SK-N-SH (cell line): ENCODE measurements around the gene CENPO. TPM values are rescaled to one million over a fixed set of nuclear protein-coding genes. Genes with fewer than 3 reads are reported as not detected.

ENCODE experiments used
- CTCF ChIA-PET: fragments of 300-600, 350-600 bp; formaldehyde crosslinking; extraction: SDS; loops from one replicate; lab custom pipeline; 2021; lab: Yijun Ruan, JAX
- POLR2A ChIA-PET: fragments of 350-600 bp; sonication (Branson Sonifier 250); formaldehyde crosslinking; extraction: SDS; loops from one replicate; lab custom pipeline; 2020; ENCODE audit warnings: antibody characterized with exemption, inconsistent platforms; lab: Yijun Ruan, JAX
- DNase-seq: peaks from one replicate; pipeline ENCODE4 v3.0.0; 2012
- H2AFZ ChIP-seq: fragments of 200-600 bp; sonication (generic); 2 replicates; pipeline ENCODE4 v1.8.1; 2016; ENCODE audit warnings: antibody characterized with exemption, mild to moderate bottlenecking, low read depth
- H3F3A ChIP-seq: fragments of 200-600 bp; sonication (generic); replicated peaks from 2 replicates; pipeline ENCODE3; 2016; ENCODE audit warnings: antibody characterized with exemption, mild to moderate bottlenecking; ENCODE audit not compliant: insufficient read depth
- H3K27ac ChIP-seq, 2 experiments: fragments of 200-500 bp in 1 of 2; fragments of 200-600 bp in 1 of 2; sonication (Bioruptor generic) in 1 of 2; sonication (generic), shearing (Covaris generic) in 1 of 2; 2 replicates each; pipeline versions ENCODE4 v1.5.1 to v1.6.1; 2014 to 2016; ENCODE audit warnings: low read depth in 2 of 2, inconsistent platforms in 1 of 2, low read length in 1 of 2, mild to moderate bottlenecking in 1 of 2, mixed read lengths in 1 of 2
- H3K27me3 ChIP-seq: fragments of 200-600 bp; sonication (generic), shearing (Covaris generic); 2 replicates; pipeline ENCODE4 v1.6.1; 2016; ENCODE audit warnings: mixed run types; ENCODE audit not compliant: insufficient read depth
- H3K36me3 ChIP-seq, 2 experiments: fragments of 200-500 bp in 1 of 2; fragments of 200-600 bp in 1 of 2; sonication (Bioruptor generic) in 1 of 2; sonication (generic) in 1 of 2; replicated peaks in 1 of 2; 2 replicates each; pipeline versions ENCODE3 to v1.5.1; 2014 to 2016; ENCODE audit warnings: low read length in 1 of 2, mild to moderate bottlenecking in 1 of 2; ENCODE audit not compliant: insufficient read depth in 2 of 2, control insufficient read depth in 1 of 2
- H3K4me1 ChIP-seq, 2 experiments: fragments of 200-500 bp in 1 of 2; fragments of 200-600 bp in 1 of 2; sonication (Bioruptor generic) in 1 of 2; sonication (generic), shearing (Covaris generic) in 1 of 2; 2 replicates each; pipeline versions ENCODE4 v1.5.1 to v1.6.1; 2014 to 2016; ENCODE audit warnings: low read depth in 1 of 2, low read length in 1 of 2, mixed run types in 1 of 2; ENCODE audit not compliant: insufficient read depth in 2 of 2, control insufficient read depth in 1 of 2
- H3K4me2 ChIP-seq: fragments of 200-600 bp; sonication (generic), shearing (Covaris generic); 2 replicates; pipeline ENCODE4 v1.6.1; 2017; ENCODE audit warnings: mixed run types
- H3K4me3 ChIP-seq, 2 experiments: fragments of 200-500 bp in 1 of 2; fragments of 200-600 bp in 1 of 2; sonication (Bioruptor generic) in 1 of 2; sonication (generic), shearing (Covaris generic) in 1 of 2; 2 replicates each; pipeline versions ENCODE4 v1.5.1 to v1.8.1; 2014 to 2016; ENCODE audit warnings: low read depth in 2 of 2, inconsistent platforms in 1 of 2, low read length in 1 of 2, mild to moderate bottlenecking in 1 of 2, mixed read lengths in 1 of 2, moderate library complexity in 1 of 2
- H3K79me2 ChIP-seq: fragments of 200-600 bp; sonication (generic); 2 replicates; pipeline ENCODE4 v1.8.1; 2017; ENCODE audit warnings: mild to moderate bottlenecking; ENCODE audit not compliant: insufficient read depth
- H3K9ac ChIP-seq: fragments of 200-600 bp; sonication (generic); 2 replicates; pipeline ENCODE4 v1.6.1; 2017; ENCODE audit warnings: mixed run types
- H3K9me2 ChIP-seq: fragments of 200-600 bp; sonication (generic); 2 replicates; pipeline ENCODE4 v1.6.1; 2017; ENCODE audit warnings: mixed run types
- H3K9me3 ChIP-seq: fragments of 200-600 bp; sonication (generic); 2 replicates; pipeline ENCODE4 v1.6.1; 2017; ENCODE audit warnings: mixed run types, mild to moderate bottlenecking, moderate library complexity
- H4K20me1 ChIP-seq: fragments of 200-600 bp; sonication (generic); 2 replicates; pipeline ENCODE4 v1.6.1; 2017; ENCODE audit warnings: mild to moderate bottlenecking, mixed run types; ENCODE audit not compliant: insufficient read depth
- CHD2 ChIP-seq: fragments of 150-350 bp; IDR thresholded peaks from 2 replicates; pipeline ENCODE4 v1.6.1; 2018; ENCODE audit warnings: low read length; ENCODE audit not compliant: partially characterized antibody
- ELF1 ChIP-seq: IDR thresholded peaks from 2 replicates; pipeline ENCODE4 v1.4.0; 2012
- EP300 ChIP-seq, 2 experiments: IDR thresholded peaks; 2 replicates each; pipeline versions ENCODE4 v1.4.0 to v1.6.1; 2012; ENCODE audit warnings: borderline replicate concordance in 1 of 2, low read depth in 1 of 2, low read length in 1 of 2
- EZH2phosphoT487 ChIP-seq: fragments of 200-600 bp; sonication (generic); IDR thresholded peaks from 2 replicates; pipeline ENCODE4 v1.6.1; 2017; ENCODE audit warnings: low read depth, mixed run types, mild to moderate bottlenecking, antibody characterized with exemption, moderate library complexity, borderline replicate concordance
- GABPA ChIP-seq: IDR thresholded peaks from 2 replicates; pipeline ENCODE4 v1.4.0; 2012; ENCODE audit warnings: low read depth, mild to moderate bottlenecking
- JUND ChIP-seq: IDR thresholded peaks from 2 replicates; pipeline ENCODE4 v1.4.0; 2012
- NFIC ChIP-seq: IDR thresholded peaks from 2 replicates; pipeline ENCODE4 v1.4.0; 2012; ENCODE audit warnings: borderline replicate concordance
- RAD21 ChIP-seq: IDR thresholded peaks from 2 replicates; pipeline ENCODE4 v1.6.1; 2012; ENCODE audit warnings: mild to moderate bottlenecking, low read length
- RCOR1 ChIP-seq: fragments of 150-350 bp; IDR thresholded peaks from 2 replicates; pipeline ENCODE4 v1.6.1; 2017; ENCODE audit warnings: antibody characterized with exemption, low read length
- RXRA ChIP-seq: IDR thresholded peaks from 2 replicates; pipeline ENCODE4 v1.4.0; 2012; ENCODE audit warnings: low read depth, mild to moderate bottlenecking, borderline replicate concordance
- SMC3 ChIP-seq: IDR thresholded peaks from 2 replicates; pipeline ENCODE4 v1.6.1; 2012; ENCODE audit warnings: low read depth, low read length, improper control_type of control experiment
- TCF12 ChIP-seq: IDR thresholded peaks from 2 replicates; pipeline ENCODE4 v1.4.0; 2012
- TEAD4 ChIP-seq: IDR thresholded peaks from 2 replicates; pipeline ENCODE4 v1.4.0; 2012; ENCODE audit warnings: mild to moderate bottlenecking, borderline replicate concordance; ENCODE audit not compliant: insufficient read depth
- WGBS: methylation state at CpG from one replicate; pipeline ENCODE4 v1.1.6; 2017; ENCODE audit warnings: low lambda C conversion rate; 5-methylcytosine and 5-hydroxymethylcytosine counted together
- polyA plus RNA-seq, 3 experiments: library from polyadenylated mRNA; depleted of rRNA; stranded (reverse); fragments of >200 nt; gene quantifications; 2 replicates each; pipeline ENCODE4 v1.2.3, GENCODE V29; 2012
- TF ChIP-seq, protein P1 (sequence below): IDR thresholded peaks from 2 replicates; pipeline ENCODE4 v1.6.1; 2012; ENCODE audit warnings: mild to moderate bottlenecking, low read depth, low read length, moderate library complexity
- TF ChIP-seq, protein P2 (sequence below): fragments of 200-600 bp; sonication (generic); IDR thresholded peaks from 2 replicates; pipeline ENCODE4 v1.6.1; 2017; ENCODE audit warnings: antibody characterized with exemption, mild to moderate bottlenecking, moderate library complexity

The CENPO gene
- polyA plus RNA-seq, 1 of the 3 experiments (the other 2 are of a cell fraction) = 18.3 TPM

GRCh38 chr2:24816884-24817283 is 23.7 kb downstream of the CENPO start (continued):
- TF ChIP-seq, protein P1, sequence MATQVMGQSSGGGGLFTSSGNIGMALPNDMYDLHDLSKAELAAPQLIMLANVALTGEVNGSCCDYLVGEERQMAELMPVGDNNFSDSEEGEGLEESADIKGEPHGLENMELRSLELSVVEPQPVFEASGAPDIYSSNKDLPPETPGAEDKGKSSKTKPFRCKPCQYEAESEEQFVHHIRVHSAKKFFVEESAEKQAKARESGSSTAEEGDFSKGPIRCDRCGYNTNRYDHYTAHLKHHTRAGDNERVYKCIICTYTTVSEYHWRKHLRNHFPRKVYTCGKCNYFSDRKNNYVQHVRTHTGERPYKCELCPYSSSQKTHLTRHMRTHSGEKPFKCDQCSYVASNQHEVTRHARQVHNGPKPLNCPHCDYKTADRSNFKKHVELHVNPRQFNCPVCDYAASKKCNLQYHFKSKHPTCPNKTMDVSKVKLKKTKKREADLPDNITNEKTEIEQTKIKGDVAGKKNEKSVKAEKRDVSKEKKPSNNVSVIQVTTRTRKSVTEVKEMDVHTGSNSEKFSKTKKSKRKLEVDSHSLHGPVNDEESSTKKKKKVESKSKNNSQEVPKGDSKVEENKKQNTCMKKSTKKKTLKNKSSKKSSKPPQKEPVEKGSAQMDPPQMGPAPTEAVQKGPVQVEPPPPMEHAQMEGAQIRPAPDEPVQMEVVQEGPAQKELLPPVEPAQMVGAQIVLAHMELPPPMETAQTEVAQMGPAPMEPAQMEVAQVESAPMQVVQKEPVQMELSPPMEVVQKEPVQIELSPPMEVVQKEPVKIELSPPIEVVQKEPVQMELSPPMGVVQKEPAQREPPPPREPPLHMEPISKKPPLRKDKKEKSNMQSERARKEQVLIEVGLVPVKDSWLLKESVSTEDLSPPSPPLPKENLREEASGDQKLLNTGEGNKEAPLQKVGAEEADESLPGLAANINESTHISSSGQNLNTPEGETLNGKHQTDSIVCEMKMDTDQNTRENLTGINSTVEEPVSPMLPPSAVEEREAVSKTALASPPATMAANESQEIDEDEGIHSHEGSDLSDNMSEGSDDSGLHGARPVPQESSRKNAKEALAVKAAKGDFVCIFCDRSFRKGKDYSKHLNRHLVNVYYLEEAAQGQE = no peak
- no peak for TF ChIP-seq EZH2phosphoT487
- TF ChIP-seq, protein P2, sequence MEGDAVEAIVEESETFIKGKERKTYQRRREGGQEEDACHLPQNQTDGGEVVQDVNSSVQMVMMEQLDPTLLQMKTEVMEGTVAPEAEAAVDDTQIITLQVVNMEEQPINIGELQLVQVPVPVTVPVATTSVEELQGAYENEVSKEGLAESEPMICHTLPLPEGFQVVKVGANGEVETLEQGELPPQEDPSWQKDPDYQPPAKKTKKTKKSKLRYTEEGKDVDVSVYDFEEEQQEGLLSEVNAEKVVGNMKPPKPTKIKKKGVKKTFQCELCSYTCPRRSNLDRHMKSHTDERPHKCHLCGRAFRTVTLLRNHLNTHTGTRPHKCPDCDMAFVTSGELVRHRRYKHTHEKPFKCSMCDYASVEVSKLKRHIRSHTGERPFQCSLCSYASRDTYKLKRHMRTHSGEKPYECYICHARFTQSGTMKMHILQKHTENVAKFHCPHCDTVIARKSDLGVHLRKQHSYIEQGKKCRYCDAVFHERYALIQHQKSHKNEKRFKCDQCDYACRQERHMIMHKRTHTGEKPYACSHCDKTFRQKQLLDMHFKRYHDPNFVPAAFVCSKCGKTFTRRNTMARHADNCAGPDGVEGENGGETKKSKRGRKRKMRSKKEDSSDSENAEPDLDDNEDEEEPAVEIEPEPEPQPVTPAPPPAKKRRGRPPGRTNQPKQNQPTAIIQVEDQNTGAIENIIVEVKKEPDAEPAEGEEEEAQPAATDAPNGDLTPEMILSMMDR = no peak
- no peak for TF ChIP-seq ELF1
- TF ChIP-seq, all 33 proteins: peak for 8

GRCh38 chr2:24818721-24819167 is 25.5 kb downstream of the CENPO start:
- POLR2A ChIA-PET = interaction anchor here (1.1 kb wide), 1 partner anchor 26 kb away, joined by 3 read pairs; the partner anchor contains the start of genes CENPO and PTRHD1
- Histone ChIP-seq H3K79me2 (peaks cover 29% of the 10 kb centered on the region; the same call in 1 of the 2 replicates), H3K27me3 (no peaks in the 10 kb centered on the region), H3K36me3 (peaks cover 44 to 71% of the 10 kb centered on the region in 2 experiments), H3K9me3 (no peaks in the 10 kb centered on the region), H3K9me2 (no peaks in the 10 kb centered on the region), H2AFZ (no peak overlapping the region), H3K9ac (no peak overlapping the region), H3K4me1 (peaks cover 4 to 15% of the 10 kb centered on the region in 2 experiments; a peak in 2 of 4 replicates), H4K20me1 (no peaks in the 10 kb centered on the region), H3K4me2 (0 out of 2 replicates have a peak overlapping the region, but pooled peaks have one; percentile 21), H3F3A (peaks cover 9% of the 10 kb centered on the region), H3K27ac (peak overlapping the region in 1 of 2 experiments; percentile 32; a peak in 2 of 4 replicates), H3K4me3 (no peak overlapping the region)
- WGBS = 84% methylated on average over 6 of the region's 9 CpGs
- CTCF ChIA-PET = interaction anchor here (0.9 to 12.4 kb wide), 6 partner anchors 8 to 409 kb away, joined by 3 to 132 read pairs (median 8); partner anchors contain the start of genes CENPO and PTRHD1
- TF ChIP-seq CHD2 (no peak), RXRA (no peak), RAD21 (no peak), GABPA (no peak), NFIC (no peak), JUND (no peak), RCOR1 (no peak), EP300 (IDR thresholded peaks at IDR 0.05; ENCODE audit: borderline replicate concordance in 1 of 2, low read depth in 1 of 2, low read length in 1 of 2) (no peak), SMC3 (no peak), TEAD4 (no peak), TCF12 (no peak)
- DNase-seq = peak; percentile 22
